Hepatic stellate cell (primary cell): ENCODE measurements around the gene AVEN.
"Not testable (repeated sequence)": the region's sequence is repeated elsewhere in the genome, so short reads cannot be mapped to it uniquely, and the experiment has no call there.

ENCODE experiments used
- DNase-seq: peaks from one replicate; pipeline ENCODE4 v3.0.0; 2011; ENCODE audit warnings: low spot score

The AVEN gene

GRCh38 chr15:34038871-34039789 lies at the start of gene AVEN:
Gene AVEN (minus strand): TSS chr15:34039204. CDS start chr15:34039046, 158 bp downstream.
- DNase-seq, result peak; percentile 36

- no peak for DNase-seq
Observed at GRCh38 chr15:34085746-34086145, 46.7 kb upstream of the AVEN start.

GRCh38 chr15:34084086-34084485 lies 45.1 kb upstream of the AVEN start:
- no peak for DNase-seq

GRCh38 chr15:34079904-34080303 lies 40.9 kb upstream of the AVEN start:
- DNase-seq, result no peak

- no peak for DNase-seq
Observed at GRCh38 chr15:34078900-34079299, 39.9 kb upstream of the AVEN start.

GRCh38 chr15:34076785-34077184 lies 37.8 kb upstream of the AVEN start:
- no peak for DNase-seq

- no peak for DNase-seq
Observed at GRCh38 chr15:34070003-34070402, 31.0 kb upstream of the AVEN start.

GRCh38 chr15:34065941-34066340 lies 26.9 kb upstream of the AVEN start:
- no peak for DNase-seq

- no peak for DNase-seq
Observed at GRCh38 chr15:34065261-34065660, 26.3 kb upstream of the AVEN start.

GRCh38 chr15:34064438-34064837 lies 25.4 kb upstream of the AVEN start:
- DNase-seq, result no peak

- DNase-seq, result no peak
Observed at GRCh38 chr15:34059946-34060345, 20.9 kb upstream of the AVEN start.

GRCh38 chr15:34059476-34059875 lies 20.5 kb upstream of the AVEN start:
- no peak for DNase-seq

- no peak for DNase-seq
Observed at GRCh38 chr15:34056911-34057310, 17.9 kb upstream of the AVEN start.

- DNase-seq, result peak; percentile 64
Observed at GRCh38 chr15:34055868-34056595, 17.0 kb upstream of the AVEN start.

GRCh38 chr15:34054081-34054707 lies 15.2 kb upstream of the AVEN start:
- DNase-seq, result no peak

GRCh38 chr15:34050385-34050784 lies 11.4 kb upstream of the AVEN start:
- not testable (repeated sequence) for DNase-seq

GRCh38 chr15:34049112-34049511 lies 10.1 kb upstream of the AVEN start:
- no peak for DNase-seq

- DNase-seq, result no peak
Observed at GRCh38 chr15:34047893-34048775, 9.1 kb upstream of the AVEN start.

GRCh38 chr15:34046471-34047145 lies 7.6 kb upstream of the AVEN start:
- no peak for DNase-seq

GRCh38 chr15:34043813-34044212 lies 4.8 kb upstream of the AVEN start:
- DNase-seq, result no peak

- peak; percentile 22 for DNase-seq
Observed at GRCh38 chr15:34043391-34043790, 4.4 kb upstream of the AVEN start.
